Epithelial cell of esophagus (primary cell): Measurements from ENCODE around the gene TNPO3.

Experiments
- DNase-seq: peaks from one replicate; pipeline ENCODE4 v3.0.0; 2010; ENCODE audit warnings: low read depth
- H3K4me3 ChIP-seq: 2 replicates; pipeline ENCODE4 v1.5.1; 2011; ENCODE audit warnings: mild to moderate bottlenecking, low read length, control low read depth
- TF ChIP-seq, protein P1 (sequence below): IDR thresholded peaks from 2 replicates; pipeline ENCODE4 v1.5.1; 2011; ENCODE audit warnings: low read depth, mild to moderate bottlenecking, low read length, control low read depth, inconsistent platforms; ENCODE audit not compliant: insufficient read depth; ENCODE audit errors: missing control alignments

Gene TNPO3

DNA sequence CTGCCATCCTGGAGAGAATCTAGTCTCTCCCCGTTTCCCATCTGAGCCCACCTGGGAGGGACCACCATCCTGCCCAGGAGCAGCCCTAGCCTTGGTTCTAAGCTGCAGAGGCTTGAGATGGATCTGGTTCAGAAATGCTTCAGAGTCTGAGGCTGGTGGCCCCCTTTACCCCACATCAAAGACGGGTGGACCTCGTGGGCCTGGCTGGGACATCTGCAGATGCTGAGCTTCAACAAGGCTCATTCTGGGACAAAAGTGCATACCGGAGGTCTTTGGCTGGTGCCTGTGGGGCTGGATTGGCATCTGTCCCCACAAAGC is 122.1 kb downstream of the TNPO3 start:
- no peak overlapping the region for H3K4me3 ChIP-seq
- TF ChIP-seq, protein P1, sequence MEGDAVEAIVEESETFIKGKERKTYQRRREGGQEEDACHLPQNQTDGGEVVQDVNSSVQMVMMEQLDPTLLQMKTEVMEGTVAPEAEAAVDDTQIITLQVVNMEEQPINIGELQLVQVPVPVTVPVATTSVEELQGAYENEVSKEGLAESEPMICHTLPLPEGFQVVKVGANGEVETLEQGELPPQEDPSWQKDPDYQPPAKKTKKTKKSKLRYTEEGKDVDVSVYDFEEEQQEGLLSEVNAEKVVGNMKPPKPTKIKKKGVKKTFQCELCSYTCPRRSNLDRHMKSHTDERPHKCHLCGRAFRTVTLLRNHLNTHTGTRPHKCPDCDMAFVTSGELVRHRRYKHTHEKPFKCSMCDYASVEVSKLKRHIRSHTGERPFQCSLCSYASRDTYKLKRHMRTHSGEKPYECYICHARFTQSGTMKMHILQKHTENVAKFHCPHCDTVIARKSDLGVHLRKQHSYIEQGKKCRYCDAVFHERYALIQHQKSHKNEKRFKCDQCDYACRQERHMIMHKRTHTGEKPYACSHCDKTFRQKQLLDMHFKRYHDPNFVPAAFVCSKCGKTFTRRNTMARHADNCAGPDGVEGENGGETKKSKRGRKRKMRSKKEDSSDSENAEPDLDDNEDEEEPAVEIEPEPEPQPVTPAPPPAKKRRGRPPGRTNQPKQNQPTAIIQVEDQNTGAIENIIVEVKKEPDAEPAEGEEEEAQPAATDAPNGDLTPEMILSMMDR = no peak
- no peak for DNase-seq

DNA sequence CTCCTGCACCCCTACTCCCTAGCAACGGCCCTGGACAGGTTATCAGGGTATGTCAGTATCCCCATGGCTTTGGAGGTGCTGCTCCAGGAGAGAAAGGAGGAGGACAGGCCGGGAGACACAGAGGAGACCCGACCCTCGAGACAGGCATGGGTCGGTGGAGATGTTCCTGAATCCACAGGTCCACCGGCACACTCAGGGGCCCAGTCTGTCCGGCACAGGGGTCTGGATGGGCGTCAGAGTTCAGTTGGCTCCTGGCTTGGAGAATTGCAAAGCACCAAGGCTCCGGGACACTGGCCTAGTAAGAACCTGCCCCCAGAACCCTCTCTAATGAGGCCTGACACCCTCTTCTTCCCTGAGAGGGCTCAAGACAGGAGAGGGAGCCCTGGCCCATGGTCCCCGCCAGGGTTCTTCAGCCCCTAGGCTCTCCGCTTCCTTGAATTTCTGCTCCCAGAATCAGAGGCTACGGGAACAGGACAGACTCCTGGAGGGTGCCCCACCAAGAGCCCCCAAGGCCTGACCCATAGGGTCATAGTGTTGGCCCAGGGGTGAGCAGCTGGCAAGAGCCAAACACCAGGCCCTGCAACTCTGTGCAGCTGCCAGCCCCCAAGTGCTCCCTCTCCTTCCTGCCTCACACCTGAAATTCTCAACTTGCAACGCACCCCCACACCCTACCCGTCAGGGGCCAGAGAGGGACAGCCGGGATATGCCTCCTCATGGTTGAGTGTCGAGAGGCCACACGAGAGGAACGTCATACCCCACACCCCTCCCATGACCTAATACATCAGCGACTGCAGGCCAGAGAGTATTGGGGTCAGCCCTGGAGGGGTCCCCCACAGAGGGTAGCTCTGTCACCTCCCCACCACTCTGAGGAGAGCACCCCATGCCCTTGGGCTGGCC is 122.7 kb downstream of the TNPO3 start:
- no peak overlapping the region for H3K4me3 ChIP-seq
- no peak for DNase-seq
- TF ChIP-seq, protein P1 = no peak

DNA sequence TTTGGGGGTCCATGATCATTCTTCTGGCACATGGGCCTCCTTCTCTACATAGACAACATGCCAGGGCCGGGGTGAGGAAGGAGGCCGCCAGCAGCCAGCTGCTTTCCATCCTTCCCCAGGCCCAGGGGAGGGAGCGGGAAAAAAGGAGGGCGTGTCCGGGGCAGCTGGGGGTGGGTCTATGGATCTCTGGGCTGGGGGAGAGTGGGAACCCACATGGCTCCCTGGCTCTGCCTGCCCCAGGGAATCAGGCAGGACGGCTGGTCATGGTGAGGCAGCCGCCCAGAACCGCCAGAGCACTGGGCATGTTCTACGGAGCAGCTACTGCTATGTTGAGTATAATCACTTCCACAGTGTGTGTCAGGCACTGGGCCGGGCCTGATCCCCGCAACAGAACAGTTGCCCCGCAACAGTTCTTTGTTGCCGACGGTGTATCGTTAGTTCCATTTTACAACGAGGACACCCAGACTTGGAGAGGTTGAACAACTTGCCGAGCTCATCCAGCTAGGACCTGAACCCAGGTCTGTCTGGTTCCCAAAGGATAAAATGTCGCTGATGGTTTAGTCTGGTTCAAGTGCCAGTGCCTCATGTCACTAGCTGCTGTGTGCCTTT is 123.6 kb downstream of the TNPO3 start:
- no peak for DNase-seq

DNA sequence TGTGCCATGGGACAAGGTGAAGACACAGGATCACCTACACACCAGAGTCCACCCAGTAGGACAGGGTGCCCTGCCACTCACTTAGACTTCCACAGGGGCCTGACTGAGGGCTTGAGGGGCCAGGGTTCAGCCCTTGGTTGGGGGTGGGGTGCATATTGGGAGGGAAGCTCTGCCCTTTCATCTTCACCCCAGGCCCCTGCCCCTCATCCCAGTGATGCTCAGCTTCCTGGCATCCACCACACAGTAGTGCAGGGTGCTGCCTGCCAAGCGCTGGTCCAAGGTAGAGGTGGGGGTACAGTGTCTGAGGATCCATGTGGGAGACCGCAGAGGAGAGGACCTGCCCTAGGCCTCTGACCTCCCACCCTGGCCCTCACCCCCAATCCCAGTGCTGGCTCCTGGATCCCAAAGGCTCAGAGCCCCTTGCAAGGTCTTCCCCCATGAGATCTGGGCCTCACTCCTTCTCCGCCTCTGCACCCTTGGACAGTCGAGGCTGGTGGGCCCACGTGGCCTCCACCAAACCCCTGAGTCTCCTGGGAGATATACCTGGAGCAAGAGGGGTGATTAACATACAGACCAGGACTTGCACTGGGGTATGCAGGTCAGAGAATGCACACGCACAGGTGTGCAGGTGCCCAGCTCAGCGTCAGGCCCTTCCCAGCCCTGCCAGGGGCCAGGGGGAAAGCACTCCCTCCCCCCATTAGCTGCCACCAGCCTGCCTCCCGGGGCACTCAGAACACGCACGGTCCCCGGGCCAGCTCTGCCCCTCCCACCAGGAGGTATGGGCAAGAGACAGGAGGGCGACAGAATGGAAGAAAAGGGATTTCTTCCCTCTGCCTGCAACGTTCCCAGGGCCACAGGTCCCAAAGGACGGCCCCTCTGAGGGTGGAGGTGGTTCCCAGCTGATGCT is 125.8 kb downstream of the TNPO3 start:
- DNase-seq = no peak
- H3K4me3 ChIP-seq = no peak overlapping the region
- TF ChIP-seq, protein P1 = no peak

More for the DNA sequence above, 123.6 kb downstream of the TNPO3 start:
- TF ChIP-seq, protein P1 = no peak
- no peak overlapping the region for H3K4me3 ChIP-seq

- H3K4me3 ChIP-seq = no peak overlapping the region
- TF ChIP-seq, protein P1 = no peak
- no peak for DNase-seq
Measured at GRCh38 chr7:128928159-128928813, 126.6 kb downstream of the TNPO3 start.
